ENCODE measurements around the gene UBALD1. TPM values are rescaled to one million over a fixed set of nuclear protein-coding genes. Genes with fewer than 3 reads are reported as not detected.

The UBALD1 gene
- total RNA-seq, 1 donor from 2014 or later: 24.7 TPM

- peaks cover 16% of the 10 kb centered on the region for H3K36me3 ChIP-seq
- intact Hi-C loops (cut with micrococcal nuclease): loop anchor here (10.0 kb wide), 1 partner anchor 88 kb away; no protein-coding TSS in a partner anchor
- H3K4me1 ChIP-seq: peaks cover 70% of the 10 kb centered on the region
- DNase-seq: no peak
- no peak for TF ChIP-seq CTCF (IDR thresholded peaks at IDR 0.05; ENCODE audit: borderline replicate concordance)
- H3K4me3 ChIP-seq: peak overlapping the region; percentile 91
- no peaks in the 10 kb centered on the region for H3K27me3 ChIP-seq (ENCODE audit: low read depth)
- no peak overlapping the region for H3K27ac ChIP-seq (replicated peaks)
- H3K9me3 ChIP-seq (replicated peaks): no peaks in the 10 kb centered on the region
Observed at GRCh38 chr16:4612474-4612931, 2.2 kb downstream of the UBALD1 start.

GRCh38 chr16:4611337-4612021 is 3.2 kb downstream of the UBALD1 start:
- Histone ChIP-seq H3K27ac (replicated peaks) (no peak overlapping the region), H3K9me3 (replicated peaks) (no peaks in the 10 kb centered on the region), H3K36me3 (peaks cover 16% of the 10 kb centered on the region), H3K4me1 (peaks cover 60% of the 10 kb centered on the region), H3K27me3 (ENCODE audit: low read depth) (no peaks in the 10 kb centered on the region), H3K4me3 (no peak overlapping the region)
- no peak for TF ChIP-seq CTCF (IDR thresholded peaks at IDR 0.05; ENCODE audit: borderline replicate concordance)
- intact Hi-C loops (cut with micrococcal nuclease): loop anchor here (10.0 kb wide), 1 partner anchor 87 kb away; no protein-coding TSS in a partner anchor
- DNase-seq: no peak

GRCh38 chr16:4610011-4611005 is 4.4 kb downstream of the UBALD1 start:
- no peak for DNase-seq
- Histone ChIP-seq H3K4me3 (no peak overlapping the region), H3K36me3 (peaks cover 16% of the 10 kb centered on the region), H3K4me1 (peaks cover 52% of the 10 kb centered on the region), H3K9me3 (replicated peaks) (no peaks in the 10 kb centered on the region), H3K27ac (replicated peaks) (no peak overlapping the region), H3K27me3 (ENCODE audit: low read depth) (no peaks in the 10 kb centered on the region)
- TF ChIP-seq CTCF (IDR thresholded peaks at IDR 0.05; ENCODE audit: borderline replicate concordance): no peak
- intact Hi-C loops (cut with micrococcal nuclease): loop anchor here (10.0 kb wide), 1 partner anchor 86 kb away; no protein-coding TSS in a partner anchor

- Histone ChIP-seq H3K9me3 (replicated peaks) (no peaks in the 10 kb centered on the region), H3K36me3 (peaks cover 16% of the 10 kb centered on the region), H3K27ac (replicated peaks) (no peak overlapping the region), H3K4me3 (no peak overlapping the region), H3K27me3 (ENCODE audit: low read depth) (no peaks in the 10 kb centered on the region), H3K4me1 (peaks cover 44% of the 10 kb centered on the region)
- no peak for TF ChIP-seq CTCF (IDR thresholded peaks at IDR 0.05; ENCODE audit: borderline replicate concordance)
- intact Hi-C loops (cut with micrococcal nuclease): loop anchor here (10.0 kb wide), 1 partner anchor 85 kb away; no protein-coding TSS in a partner anchor
- DNase-seq: no peak
Observed at GRCh38 chr16:4609200-4610010, 5.3 kb downstream of the UBALD1 start.

GRCh38 chr16:4608704-4608980 is 6.0 kb downstream of the UBALD1 start:
- H3K4me1 ChIP-seq: peaks cover 36% of the 10 kb centered on the region
- intact Hi-C loops (cut with micrococcal nuclease): no loop called here

More at GRCh38 chr16:4608704-4608980, 6.0 kb downstream of the UBALD1 start:
- H3K27ac ChIP-seq (replicated peaks): no peak overlapping the region
- DNase-seq: no peak
- H3K4me3 ChIP-seq: no peak overlapping the region
- peaks cover 16% of the 10 kb centered on the region for H3K36me3 ChIP-seq
- no peaks in the 10 kb centered on the region for H3K9me3 ChIP-seq (replicated peaks)
- TF ChIP-seq CTCF (IDR thresholded peaks at IDR 0.05; ENCODE audit: borderline replicate concordance): no peak
- no peaks in the 10 kb centered on the region for H3K27me3 ChIP-seq (ENCODE audit: low read depth)

All from left ventricle myocardium inferior (tissue), 1 donor.